ENCODE data around the gene FASTK. TPM values are rescaled to one million over a fixed set of nuclear protein-coding genes. Genes with fewer than 3 reads are reported as not detected.

Gene FASTK
- total RNA-seq, 1 donor, result 87.2 TPM

GRCh38 chr7:151118108-151119054 lies 37.8 kb upstream of the FASTK start:
- TF ChIP-seq CTCF (IDR thresholded peaks at IDR 0.05; ENCODE audit: insufficient read depth, low read depth, low read length), result no peak
- H3K4me3 ChIP-seq (ENCODE audit: low read depth, low read length), result no peak overlapping the region
- no peak for DNase-seq (ENCODE audit: low read depth)

- no peak overlapping the region for H3K4me3 ChIP-seq (ENCODE audit: low read depth, low read length)
- no peak for TF ChIP-seq CTCF (IDR thresholded peaks at IDR 0.05; ENCODE audit: insufficient read depth, low read depth, low read length)
- DNase-seq (ENCODE audit: low read depth), result no peak
These were observed 37.0 kb upstream of the FASTK start for GRCh38 chr7:151117565-151117964.

- no peak for TF ChIP-seq CTCF (IDR thresholded peaks at IDR 0.05; ENCODE audit: insufficient read depth, low read depth, low read length)
- no peak for DNase-seq (ENCODE audit: low read depth)
- H3K4me3 ChIP-seq (ENCODE audit: low read depth, low read length), result no peak overlapping the region
These were observed 36.2 kb upstream of the FASTK start for GRCh38 chr7:151116603-151117440.

GRCh38 chr7:151115836-151116418 lies 35.3 kb upstream of the FASTK start:
- DNase-seq (ENCODE audit: low read depth), result no peak
- H3K4me3 ChIP-seq (ENCODE audit: low read depth, low read length), result peak overlapping the region; percentile 21
- TF ChIP-seq CTCF (IDR thresholded peaks at IDR 0.05; ENCODE audit: insufficient read depth, low read depth, low read length), result no peak

- peak; percentile 38 for DNase-seq (ENCODE audit: low read depth)
- no peak for TF ChIP-seq CTCF (IDR thresholded peaks at IDR 0.05; ENCODE audit: insufficient read depth, low read depth, low read length)
These were observed 34.7 kb upstream of the FASTK start for GRCh38 chr7:151115121-151115835.

More at GRCh38 chr7:151115121-151115835, 34.7 kb upstream of the FASTK start:
- peak overlapping the region; percentile 21 for H3K4me3 ChIP-seq (ENCODE audit: low read depth, low read length)

Measured in fibroblast of villous mesenchyme (primary cell).